SK-N-SH treated with all-trans-retinoic acid at 6 μM for 48 hours (cell line): ENCODE data around the gene GPSM1.

ENCODE experiments used
- ARNTL ChIP-seq: fragments of 450-650 bp; formaldehyde crosslinking; IDR thresholded peaks from 2 replicates; pipeline ENCODE4 v1.5.0; 2020; ENCODE audit warnings: low read depth, mild to moderate bottlenecking, moderate library complexity, borderline replicate concordance
- CSDC2 ChIP-seq: fragments of 250-450 bp; sonication (Bioruptor Pico); IDR thresholded peaks from 2 replicates; pipeline ENCODE4 v1.5.0; 2020; ENCODE audit warnings: mild to moderate bottlenecking, moderate library complexity
- GLIS3 ChIP-seq: fragments of 250-450 bp; sonication (Bioruptor Pico); IDR thresholded peaks from 2 replicates; pipeline ENCODE4 v1.5.0; 2020; ENCODE audit warnings: mild to moderate bottlenecking, moderate library complexity
- ISL1 ChIP-seq: fragments of 250-450 bp; sonication (Bioruptor Pico); IDR thresholded peaks from 2 replicates; pipeline ENCODE4 v2.1.2; 2022; ENCODE audit warnings: mild to moderate bottlenecking, moderate library complexity
- TCF4 ChIP-seq: fragments of 250-450 bp; sonication (Bioruptor Pico); IDR thresholded peaks from 2 replicates; pipeline ENCODE4 v1.8.0; 2021; ENCODE audit warnings: mild to moderate bottlenecking, moderate library complexity, borderline replicate concordance
- TOX ChIP-seq: fragments of 250-450 bp; sonication (Bioruptor Pico); IDR thresholded peaks from 2 replicates; pipeline ENCODE4 v1.8.0; 2021; ENCODE audit warnings: mild to moderate bottlenecking, moderate library complexity, borderline replicate concordance
- ZC3H10 ChIP-seq: fragments of 250-450 bp; sonication (Bioruptor Pico); IDR thresholded peaks from 2 replicates; pipeline ENCODE4 v1.5.1; 2021; ENCODE audit warnings: mild to moderate bottlenecking, moderate library complexity
- ZFP30 ChIP-seq: fragments of 450-650 bp; formaldehyde crosslinking; IDR thresholded peaks from 2 replicates; pipeline ENCODE4 v1.5.0; 2022; ENCODE audit warnings: mild to moderate bottlenecking, moderate library complexity
- ZNF565 ChIP-seq: fragments of 450-650 bp; formaldehyde crosslinking; conservative IDR thresholded peaks from 2 replicates; pipeline ENCODE4 v1.5.0; 2020; ENCODE audit warnings: low read depth, mild to moderate bottlenecking, moderate library complexity
- ZNF8 ChIP-seq: fragments of 450-650 bp; formaldehyde crosslinking; IDR thresholded peaks from 2 replicates; pipeline ENCODE4 v1.5.0; 2020; ENCODE audit warnings: mild to moderate bottlenecking, moderate library complexity
- TF ChIP-seq, protein P1 (sequence below): fragments of 250-450 bp; sonication (Bioruptor Pico); IDR thresholded peaks from 2 replicates; pipeline ENCODE4 v1.8.0; 2020; ENCODE audit warnings: mild to moderate bottlenecking, moderate library complexity, borderline replicate concordance
- TF ChIP-seq, protein P2 (sequence below): fragments of 250-450 bp; sonication (Bioruptor Pico); IDR thresholded peaks from 2 replicates; pipeline ENCODE4 v1.8.0; 2021; ENCODE audit warnings: low read depth, mild to moderate bottlenecking, moderate library complexity, borderline replicate concordance
- TF ChIP-seq, protein P3 (sequence below): fragments of 250-450 bp; sonication (Bioruptor Pico); IDR thresholded peaks from 2 replicates; pipeline ENCODE4 v1.5.1; 2020; ENCODE audit warnings: low read depth, mild to moderate bottlenecking, moderate library complexity

DNA sequence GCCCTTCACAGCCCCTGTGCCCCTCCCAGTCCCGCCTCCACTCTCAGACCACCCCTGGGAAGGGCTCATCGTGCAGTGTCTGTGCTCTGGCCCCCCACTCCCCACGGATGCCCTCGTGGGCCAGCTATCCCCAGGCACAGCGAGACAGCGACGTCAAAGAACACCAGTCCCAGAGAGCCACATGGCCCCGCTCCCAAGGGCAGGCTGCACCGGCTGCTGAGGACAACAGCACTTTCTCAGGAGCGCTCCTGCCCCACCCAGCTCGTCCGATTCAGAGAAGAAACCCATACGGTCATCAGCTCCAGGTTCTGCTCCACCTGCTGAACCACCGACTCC is 77.4 kb downstream of the GPSM1 start:
- no peak for TF ChIP-seq TCF4 (CRISPR knock-in tag)
- TF ChIP-seq, protein P1, sequence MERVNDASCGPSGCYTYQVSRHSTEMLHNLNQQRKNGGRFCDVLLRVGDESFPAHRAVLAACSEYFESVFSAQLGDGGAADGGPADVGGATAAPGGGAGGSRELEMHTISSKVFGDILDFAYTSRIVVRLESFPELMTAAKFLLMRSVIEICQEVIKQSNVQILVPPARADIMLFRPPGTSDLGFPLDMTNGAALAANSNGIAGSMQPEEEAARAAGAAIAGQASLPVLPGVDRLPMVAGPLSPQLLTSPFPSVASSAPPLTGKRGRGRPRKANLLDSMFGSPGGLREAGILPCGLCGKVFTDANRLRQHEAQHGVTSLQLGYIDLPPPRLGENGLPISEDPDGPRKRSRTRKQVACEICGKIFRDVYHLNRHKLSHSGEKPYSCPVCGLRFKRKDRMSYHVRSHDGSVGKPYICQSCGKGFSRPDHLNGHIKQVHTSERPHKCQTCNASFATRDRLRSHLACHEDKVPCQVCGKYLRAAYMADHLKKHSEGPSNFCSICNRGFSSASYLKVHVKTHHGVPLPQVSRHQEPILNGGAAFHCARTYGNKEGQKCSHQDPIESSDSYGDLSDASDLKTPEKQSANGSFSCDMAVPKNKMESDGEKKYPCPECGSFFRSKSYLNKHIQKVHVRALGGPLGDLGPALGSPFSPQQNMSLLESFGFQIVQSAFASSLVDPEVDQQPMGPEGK: no peak
- TF ChIP-seq, protein P2, sequence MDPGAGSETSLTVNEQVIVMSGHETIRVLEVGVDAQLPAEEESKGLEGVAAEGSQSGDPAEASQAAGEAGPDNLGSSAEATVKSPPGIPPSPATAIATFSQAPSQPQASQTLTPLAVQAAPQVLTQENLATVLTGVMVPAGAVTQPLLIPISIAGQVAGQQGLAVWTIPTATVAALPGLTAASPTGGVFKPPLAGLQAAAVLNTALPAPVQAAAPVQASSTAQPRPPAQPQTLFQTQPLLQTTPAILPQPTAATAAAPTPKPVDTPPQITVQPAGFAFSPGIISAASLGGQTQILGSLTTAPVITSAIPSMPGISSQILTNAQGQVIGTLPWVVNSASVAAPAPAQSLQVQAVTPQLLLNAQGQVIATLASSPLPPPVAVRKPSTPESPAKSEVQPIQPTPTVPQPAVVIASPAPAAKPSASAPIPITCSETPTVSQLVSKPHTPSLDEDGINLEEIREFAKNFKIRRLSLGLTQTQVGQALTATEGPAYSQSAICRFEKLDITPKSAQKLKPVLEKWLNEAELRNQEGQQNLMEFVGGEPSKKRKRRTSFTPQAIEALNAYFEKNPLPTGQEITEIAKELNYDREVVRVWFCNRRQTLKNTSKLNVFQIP (CRISPR knock-in tag): no peak
- TF ChIP-seq ZC3H10 (CRISPR knock-in tag): no peak
- TF ChIP-seq ZFP30: no peak
- TF ChIP-seq ZNF565: no peak
- TF ChIP-seq TOX: no peak
- no peak for TF ChIP-seq GLIS3
- no peak for TF ChIP-seq ZNF8
- no peak for TF ChIP-seq CSDC2
- TF ChIP-seq ISL1 (CRISPR knock-in tag): no peak
- TF ChIP-seq ARNTL (CRISPR knock-in tag): no peak
- TF ChIP-seq, protein P3, sequence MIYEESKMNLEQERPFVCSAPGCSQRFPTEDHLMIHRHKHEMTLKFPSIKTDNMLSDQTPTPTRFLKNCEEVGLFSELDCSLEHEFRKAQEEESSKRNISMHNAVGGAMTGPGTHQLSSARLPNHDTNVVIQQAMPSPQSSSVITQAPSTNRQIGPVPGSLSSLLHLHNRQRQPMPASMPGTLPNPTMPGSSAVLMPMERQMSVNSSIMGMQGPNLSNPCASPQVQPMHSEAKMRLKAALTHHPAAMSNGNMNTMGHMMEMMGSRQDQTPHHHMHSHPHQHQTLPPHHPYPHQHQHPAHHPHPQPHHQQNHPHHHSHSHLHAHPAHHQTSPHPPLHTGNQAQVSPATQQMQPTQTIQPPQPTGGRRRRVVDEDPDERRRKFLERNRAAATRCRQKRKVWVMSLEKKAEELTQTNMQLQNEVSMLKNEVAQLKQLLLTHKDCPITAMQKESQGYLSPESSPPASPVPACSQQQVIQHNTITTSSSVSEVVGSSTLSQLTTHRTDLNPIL (CRISPR knock-in tag): no peak
